Brain microvascular endothelial cell (primary cell): Measurements from ENCODE around the gene PCDH17.

Source experiments
- DNase-seq: peaks from one replicate; pipeline ENCODE4 v3.0.0-alpha.2; 2020
- H3K27ac ChIP-seq: fragments of 250-450 bp; sonication (Bioruptor Pico); 2 replicates; pipeline ENCODE4 v1.5.1; 2020; ENCODE audit warnings: mild to moderate bottlenecking, moderate library complexity
- H3K27me3 ChIP-seq: fragments of 250-450 bp; sonication (Bioruptor Pico); replicated peaks from 2 replicates; pipeline ENCODE4 v1.5.1; 2020; ENCODE audit warnings: mild to moderate bottlenecking
- H3K36me3 ChIP-seq: fragments of 250-450 bp; sonication (Bioruptor Pico); replicated peaks from 2 replicates; pipeline ENCODE4 v1.5.1; 2020; ENCODE audit warnings: mild to moderate bottlenecking
- H3K4me3 ChIP-seq: 2 replicates; pipeline ENCODE4 v1.5.1; 2011; ENCODE audit warnings: low read depth, mild to moderate bottlenecking, control low read depth, low read length, moderate library complexity
- in situ Hi-C: cut with HindIII; loops from 2 replicates; pipeline ENCODE4 v1.10.0; 2017; ENCODE audit warnings: low sequenced_read_pairs, low pct_ligation_motif_present
- TF ChIP-seq, protein P1 (sequence below): IDR thresholded peaks from 2 replicates; pipeline ENCODE4 v1.5.1; 2011; ENCODE audit warnings: low read depth, mild to moderate bottlenecking, moderate library complexity, low read length, control low read depth, inconsistent platforms; ENCODE audit errors: missing control alignments

PCDH17 gene

GRCh38 chr13:57629821-57630235 lies 1.7 kb upstream of the PCDH17 start:
- peaks cover 33% of the 10 kb centered on the region for H3K27me3 ChIP-seq
- TF ChIP-seq, protein P1, sequence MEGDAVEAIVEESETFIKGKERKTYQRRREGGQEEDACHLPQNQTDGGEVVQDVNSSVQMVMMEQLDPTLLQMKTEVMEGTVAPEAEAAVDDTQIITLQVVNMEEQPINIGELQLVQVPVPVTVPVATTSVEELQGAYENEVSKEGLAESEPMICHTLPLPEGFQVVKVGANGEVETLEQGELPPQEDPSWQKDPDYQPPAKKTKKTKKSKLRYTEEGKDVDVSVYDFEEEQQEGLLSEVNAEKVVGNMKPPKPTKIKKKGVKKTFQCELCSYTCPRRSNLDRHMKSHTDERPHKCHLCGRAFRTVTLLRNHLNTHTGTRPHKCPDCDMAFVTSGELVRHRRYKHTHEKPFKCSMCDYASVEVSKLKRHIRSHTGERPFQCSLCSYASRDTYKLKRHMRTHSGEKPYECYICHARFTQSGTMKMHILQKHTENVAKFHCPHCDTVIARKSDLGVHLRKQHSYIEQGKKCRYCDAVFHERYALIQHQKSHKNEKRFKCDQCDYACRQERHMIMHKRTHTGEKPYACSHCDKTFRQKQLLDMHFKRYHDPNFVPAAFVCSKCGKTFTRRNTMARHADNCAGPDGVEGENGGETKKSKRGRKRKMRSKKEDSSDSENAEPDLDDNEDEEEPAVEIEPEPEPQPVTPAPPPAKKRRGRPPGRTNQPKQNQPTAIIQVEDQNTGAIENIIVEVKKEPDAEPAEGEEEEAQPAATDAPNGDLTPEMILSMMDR = no peak
- H3K27ac ChIP-seq = no peak overlapping the region
- in situ Hi-C loops = no loop called here
- peak overlapping the region; percentile 66 for H3K4me3 ChIP-seq
- no peaks in the 10 kb centered on the region for H3K36me3 ChIP-seq
- peak; percentile 77 for DNase-seq

- peak overlapping the region; percentile 66 for H3K4me3 ChIP-seq
- H3K36me3 ChIP-seq = no peaks in the 10 kb centered on the region
- in situ Hi-C loops = no loop called here
- peaks cover 35% of the 10 kb centered on the region for H3K27me3 ChIP-seq
- TF ChIP-seq, protein P1 = no peak
- peak; percentile 3 for DNase-seq
- H3K27ac ChIP-seq = no peak overlapping the region
Observed at GRCh38 chr13:57630661-57631595, 616 bp upstream of the PCDH17 start.

GRCh38 chr13:57632276-57633140 lies 964 bp downstream of the PCDH17 start:
- Histone ChIP-seq H3K36me3 (no peaks in the 10 kb centered on the region), H3K27me3 (peaks cover 35% of the 10 kb centered on the region), H3K27ac (no peak overlapping the region), H3K4me3 (peak overlapping the region; percentile 66)
- TF ChIP-seq, protein P1 = no peak
- in situ Hi-C loops = no loop called here
- DNase-seq = no peak

DNA sequence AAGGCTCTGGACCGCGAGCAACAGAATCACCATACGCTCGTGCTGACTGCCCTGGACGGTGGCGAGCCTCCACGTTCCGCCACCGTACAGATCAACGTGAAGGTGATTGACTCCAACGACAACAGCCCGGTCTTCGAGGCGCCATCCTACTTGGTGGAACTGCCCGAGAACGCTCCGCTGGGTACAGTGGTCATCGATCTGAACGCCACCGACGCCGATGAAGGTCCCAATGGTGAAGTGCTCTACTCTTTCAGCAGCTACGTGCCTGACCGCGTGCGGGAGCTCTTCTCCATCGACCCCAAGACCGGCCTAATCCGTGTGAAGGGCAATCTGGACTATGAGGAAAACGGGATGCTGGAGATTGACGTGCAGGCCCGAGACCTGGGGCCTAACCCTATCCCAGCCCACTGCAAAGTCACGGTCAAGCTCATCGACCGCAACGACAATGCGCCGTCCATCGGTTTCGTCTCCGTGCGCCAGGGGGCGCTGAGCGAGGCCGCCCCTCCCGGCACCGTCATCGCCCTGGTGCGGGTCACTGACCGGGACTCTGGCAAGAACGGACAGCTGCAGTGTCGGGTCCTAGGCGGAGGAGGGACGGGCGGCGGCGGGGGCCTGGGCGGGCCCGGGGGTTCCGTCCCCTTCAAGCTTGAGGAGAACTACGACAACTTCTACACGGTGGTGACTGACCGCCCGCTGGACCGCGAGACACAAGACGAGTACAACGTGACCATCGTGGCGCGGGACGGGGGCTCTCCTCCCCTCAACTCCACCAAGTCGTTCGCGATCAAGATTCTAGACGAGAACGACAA lies 1.8 kb downstream of the PCDH17 start:
- TF ChIP-seq, protein P1 = peak; percentile 68
- in situ Hi-C loops = no loop called here
- Histone ChIP-seq H3K27ac (no peak overlapping the region), H3K4me3 (no peak overlapping the region), H3K27me3 (peaks cover 35% of the 10 kb centered on the region), H3K36me3 (no peaks in the 10 kb centered on the region)
- no peak for DNase-seq

- in situ Hi-C loops = no loop called here
- TF ChIP-seq, protein P1 = peak; percentile 38
- peaks cover 35% of the 10 kb centered on the region for H3K27me3 ChIP-seq
- DNase-seq = no peak
- no peak overlapping the region for H3K4me3 ChIP-seq
- no peak overlapping the region for H3K27ac ChIP-seq
- no peaks in the 10 kb centered on the region for H3K36me3 ChIP-seq
Observed at GRCh38 chr13:57633950-57634838, 2.6 kb downstream of the PCDH17 start.
